Astrocyte (in vitro differentiated cells and primary cell): ENCODE data around the gene ATRN.

Source experiments
- EZH2 ChIP-seq: IDR thresholded peaks from 2 replicates; pipeline ENCODE4 v1.6.1; 2012; ENCODE audit warnings: mild to moderate bottlenecking, low read length, inconsistent platforms; ENCODE audit not compliant: insufficient read depth
- TF ChIP-seq, protein P1 (sequence below): IDR thresholded peaks from 2 replicates; pipeline ENCODE4 v1.5.1; 2011; ENCODE audit warnings: low read depth, mild to moderate bottlenecking, inconsistent platforms, low read length, moderate library complexity; ENCODE audit not compliant: insufficient read depth

DNA sequence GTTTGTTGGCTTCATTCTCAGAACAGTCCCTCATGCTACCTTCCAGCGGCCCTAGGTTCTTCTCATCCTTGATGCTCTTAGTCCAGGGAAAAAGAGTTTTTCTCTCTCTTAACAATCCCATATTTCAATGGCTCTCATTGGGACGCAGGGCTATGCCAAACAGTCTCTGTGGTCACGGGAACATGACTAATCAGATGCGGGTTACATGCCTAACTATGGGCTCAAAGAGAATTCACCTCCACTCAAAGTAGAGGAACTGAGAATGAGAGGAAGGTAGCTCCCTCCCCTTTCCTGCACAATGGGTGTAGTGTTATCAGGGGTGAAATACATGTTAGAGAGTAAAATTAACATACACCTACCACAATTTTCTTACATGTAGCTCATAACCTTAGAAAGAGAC lies 18.1 kb upstream of the ATRN start:
- TF ChIP-seq, protein P1, sequence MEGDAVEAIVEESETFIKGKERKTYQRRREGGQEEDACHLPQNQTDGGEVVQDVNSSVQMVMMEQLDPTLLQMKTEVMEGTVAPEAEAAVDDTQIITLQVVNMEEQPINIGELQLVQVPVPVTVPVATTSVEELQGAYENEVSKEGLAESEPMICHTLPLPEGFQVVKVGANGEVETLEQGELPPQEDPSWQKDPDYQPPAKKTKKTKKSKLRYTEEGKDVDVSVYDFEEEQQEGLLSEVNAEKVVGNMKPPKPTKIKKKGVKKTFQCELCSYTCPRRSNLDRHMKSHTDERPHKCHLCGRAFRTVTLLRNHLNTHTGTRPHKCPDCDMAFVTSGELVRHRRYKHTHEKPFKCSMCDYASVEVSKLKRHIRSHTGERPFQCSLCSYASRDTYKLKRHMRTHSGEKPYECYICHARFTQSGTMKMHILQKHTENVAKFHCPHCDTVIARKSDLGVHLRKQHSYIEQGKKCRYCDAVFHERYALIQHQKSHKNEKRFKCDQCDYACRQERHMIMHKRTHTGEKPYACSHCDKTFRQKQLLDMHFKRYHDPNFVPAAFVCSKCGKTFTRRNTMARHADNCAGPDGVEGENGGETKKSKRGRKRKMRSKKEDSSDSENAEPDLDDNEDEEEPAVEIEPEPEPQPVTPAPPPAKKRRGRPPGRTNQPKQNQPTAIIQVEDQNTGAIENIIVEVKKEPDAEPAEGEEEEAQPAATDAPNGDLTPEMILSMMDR: no peak
- no peak for TF ChIP-seq EZH2
